Astrocyte of the cerebellum (primary cell): ENCODE data around the gene PRODH2.

Experiments used
- DNase-seq: peaks from one replicate; pipeline ENCODE4 v3.0.0-alpha.2; 2011; ENCODE audit warnings: low read depth
- H3K4me3 ChIP-seq: 2 replicates; pipeline ENCODE4 v1.5.1; 2011; ENCODE audit warnings: mild to moderate bottlenecking, low read depth, low read length, moderate library complexity
- CTCF ChIP-seq: IDR thresholded peaks from 2 replicates; pipeline ENCODE4 v1.5.1; 2012; ENCODE audit warnings: low read length, low read depth, moderate library complexity, mild to moderate bottlenecking; ENCODE audit errors: missing control alignments
- in situ Hi-C: cut with HindIII; loops from 2 replicates; pipeline ENCODE4 v1.10.0; 2017; ENCODE audit warnings: low sequenced_read_pairs

The PRODH2 gene

GRCh38 chr19:35754370-35755130 is 58.1 kb downstream of the PRODH2 start:
- no peak for DNase-seq
- no peak overlapping the region for H3K4me3 ChIP-seq
- TF ChIP-seq CTCF: no peak
- in situ Hi-C loops: no loop called here

- no peak overlapping the region for H3K4me3 ChIP-seq
- DNase-seq: no peak
- no peak for TF ChIP-seq CTCF
- in situ Hi-C loops: no loop called here
These were observed 58.8 kb downstream of the PRODH2 start for GRCh38 chr19:35753634-35754369.

GRCh38 chr19:35752746-35753350 is 59.8 kb downstream of the PRODH2 start:
- no peak for DNase-seq
- no peak overlapping the region for H3K4me3 ChIP-seq
- in situ Hi-C loops: no loop called here
- TF ChIP-seq CTCF: no peak

- DNase-seq: no peak
- TF ChIP-seq CTCF: no peak
- no peak overlapping the region for H3K4me3 ChIP-seq
- in situ Hi-C loops: no loop called here
These were observed 60.6 kb downstream of the PRODH2 start for GRCh38 chr19:35751839-35752745.

GRCh38 chr19:35750167-35750566 is 62.5 kb downstream of the PRODH2 start:
- no peak overlapping the region for H3K4me3 ChIP-seq
- in situ Hi-C loops: no loop called here
- DNase-seq: no peak
- no peak for TF ChIP-seq CTCF
